AG04449 (cell line): ENCODE data around the gene IL10.
"Not testable (repeated sequence)": the region's sequence is repeated elsewhere in the genome, so short reads cannot be mapped to it uniquely, and the experiment has no call there.

Source experiments
- CTCF ChIA-PET: fragments of 350-600 bp; formaldehyde crosslinking; extraction: SDS; loops from one replicate; lab custom pipeline; 2021; ENCODE audit warnings: antibody characterized with exemption; lab: Yijun Ruan, JAX
- POLR2A ChIA-PET: fragments of 400-600, 350-600 bp; formaldehyde crosslinking; extraction: SDS; loops from one replicate; lab custom pipeline; 2020; ENCODE audit warnings: antibody characterized with exemption, inconsistent platforms; lab: Yijun Ruan, JAX
- DNase-seq: peaks from one replicate; pipeline ENCODE4 v3.0.0-alpha.2; 2010; ENCODE audit warnings: low read depth, low spot score
- H3K4me3 ChIP-seq: 2 replicates; pipeline ENCODE4 v1.5.1; 2011; ENCODE audit warnings: low read depth, mild to moderate bottlenecking, control low read depth, low read length
- CTCF ChIP-seq: IDR thresholded peaks from one replicate; pipeline ENCODE4 v1.5.1; 2011; ENCODE audit warnings: mild to moderate bottlenecking, moderate library complexity, low read length, control low read depth, inconsistent platforms; ENCODE audit not compliant: insufficient read depth; ENCODE audit errors: missing control alignments

IL10 gene

GRCh38 chr1:206785182-206785765 lies 13.0 kb upstream of the IL10 start:
- ChIA-PET POLR2A (no interaction called here), CTCF (interaction anchor here (1.0 to 4.6 kb wide), 4 partner anchors 24 to 126 kb away, joined by 4 to 17 read pairs (median 8); no protein-coding TSS in a partner anchor)
- H3K4me3 ChIP-seq, result no peak overlapping the region
- TF ChIP-seq CTCF, result no peak
- no peak for DNase-seq

- no peak for TF ChIP-seq CTCF
- no peak for DNase-seq
- CTCF ChIA-PET, result interaction anchor here (1.2 to 1.3 kb wide), 2 partner anchors 43 to 127 kb away, joined by 3 read pairs; no protein-coding TSS in a partner anchor
- POLR2A ChIA-PET, result no interaction called here
- H3K4me3 ChIP-seq, result no peak overlapping the region
Observed at GRCh38 chr1:206784471-206784903, 12.2 kb upstream of the IL10 start.

- H3K4me3 ChIP-seq, result no peak overlapping the region
- POLR2A ChIA-PET, result no interaction called here
- DNase-seq, result no peak
- TF ChIP-seq CTCF, result no peak
- CTCF ChIA-PET, result interaction anchor here (1.2 to 1.3 kb wide), 2 partner anchors 42 to 128 kb away, joined by 3 read pairs; no protein-coding TSS in a partner anchor
Observed at GRCh38 chr1:206783506-206783905, 11.2 kb upstream of the IL10 start.

- DNase-seq, result no peak
- H3K4me3 ChIP-seq, result no peak overlapping the region
- no peak for TF ChIP-seq CTCF
- POLR2A ChIA-PET, result no interaction called here
- CTCF ChIA-PET, result interaction anchor here (1.5 kb wide), 1 partner anchor 25 kb away, joined by 3 read pairs; no protein-coding TSS in a partner anchor
Observed at GRCh38 chr1:206782448-206782847, 10.2 kb upstream of the IL10 start.

- ChIA-PET POLR2A (no interaction called here), CTCF (no interaction called here)
- no peak overlapping the region for H3K4me3 ChIP-seq
- DNase-seq, result no peak
- TF ChIP-seq CTCF, result no peak
Observed at GRCh38 chr1:206779638-206780037, 7.3 kb upstream of the IL10 start.

GRCh38 chr1:206778911-206779310 lies 6.6 kb upstream of the IL10 start:
- H3K4me3 ChIP-seq, CTCF ChIA-PET, POLR2A ChIA-PET, DNase-seq: not testable (repeated sequence)

GRCh38 chr1:206778031-206778430 lies 5.7 kb upstream of the IL10 start:
- ChIA-PET POLR2A (no interaction called here), CTCF (interaction anchor here (0.8 kb wide), 1 partner anchor 133 kb away, joined by 3 read pairs; no protein-coding TSS in a partner anchor)
- TF ChIP-seq CTCF, result no peak
- H3K4me3 ChIP-seq, result no peak overlapping the region
- no peak for DNase-seq
